ENCODE data around the gene RAD51B.
A peak's percentile ranks its signal among the peaks of the same experiment; 100 is the strongest.
"Not testable (repeated sequence)": the region's sequence is repeated elsewhere in the genome, so short reads cannot be mapped to it uniquely, and the experiment has no call there.

The RAD51B gene

GRCh38 chr14:67819563-67820421 lies at the start of gene RAD51B:
Gene RAD51B, plus strand, starts transcription at chr14:67819779.
- peak; percentile 89 for DNase-seq

- DNase-seq = no peak
Observed at GRCh38 chr14:67773844-67774377, 45.7 kb upstream of the RAD51B start.

- no peak for DNase-seq
Observed at GRCh38 chr14:67776653-67777322, 42.8 kb upstream of the RAD51B start.

- DNase-seq = no peak
Observed at GRCh38 chr14:67778792-67779191, 40.8 kb upstream of the RAD51B start.

GRCh38 chr14:67782090-67782489 lies 37.5 kb upstream of the RAD51B start:
- DNase-seq = no peak

GRCh38 chr14:67784244-67784823 lies 35.2 kb upstream of the RAD51B start:
- DNase-seq = no peak

GRCh38 chr14:67785270-67786109 lies 34.1 kb upstream of the RAD51B start:
- DNase-seq = no peak

GRCh38 chr14:67787673-67788072 lies 31.9 kb upstream of the RAD51B start:
- DNase-seq = no peak

GRCh38 chr14:67798731-67799130 lies 20.8 kb upstream of the RAD51B start:
- DNase-seq = no peak

GRCh38 chr14:67800743-67801142 lies 18.8 kb upstream of the RAD51B start:
- no peak for DNase-seq

GRCh38 chr14:67806246-67806645 lies 13.3 kb upstream of the RAD51B start:
- DNase-seq = no peak

GRCh38 chr14:67814821-67815220 lies 4.8 kb upstream of the RAD51B start:
- DNase-seq = no peak

- DNase-seq = no peak
Observed at GRCh38 chr14:67815573-67816225, 3.9 kb upstream of the RAD51B start.

- peak; percentile 100 for DNase-seq
Observed at GRCh38 chr14:67816326-67817002, 3.1 kb upstream of the RAD51B start, which contains the start of gene ZFYVE26. Gene ZFYVE26, minus strand, starts transcription at chr14:67816590. Its CDS starts 627 bp downstream, at chr14:67815963.

- no peak for DNase-seq
Observed at GRCh38 chr14:67817750-67818438, 1.7 kb upstream of the RAD51B start.

- DNase-seq = not testable (repeated sequence)
Observed at GRCh38 chr14:67818476-67818875, 1.1 kb upstream of the RAD51B start.

GRCh38 chr14:67820428-67820971 lies 921 bp downstream of the RAD51B start:
- DNase-seq = no peak

GRCh38 chr14:67821121-67821520 lies 1.5 kb downstream of the RAD51B start:
- DNase-seq = no peak

- no peak for DNase-seq
Observed at GRCh38 chr14:67831113-67831512, 11.5 kb downstream of the RAD51B start.

- no peak for DNase-seq
Observed at GRCh38 chr14:67833403-67833802, 13.8 kb downstream of the RAD51B start.

Data from NCI-H1092 treated with DMSO at 0.1 percent for 48 hours (cell line).